Endothelial cell of umbilical vein (primary cell): Measurements from ENCODE around the gene LONP2. TPM values are rescaled to one million over a fixed set of nuclear protein-coding genes. Genes with fewer than 3 reads are reported as not detected.
A peak's percentile ranks its signal among the peaks of the same experiment; 100 is the strongest.

Experiments
- BruUV-seq: library from RNA; stranded (reverse); fragments of 400-500 nt; replicated peaks from 2 replicates; lab custom pipeline; 2021; lab: Mats Ljungman, UMichigan
- CTCF ChIA-PET: fragments of 300-600, 350-600 bp; sonication (Branson Sonifier 250); formaldehyde crosslinking; loops from one replicate; lab custom pipeline; 2021; ENCODE audit warnings: antibody characterized with exemption, inconsistent platforms; lab: Charles Lee
- POLR2A ChIA-PET: fragments of 300-600, 350-600 bp; sonication (Branson Sonifier 250); formaldehyde crosslinking; loops from one replicate; lab custom pipeline; 2021; ENCODE audit warnings: antibody characterized with exemption, inconsistent platforms; lab: Charles Lee
- DNase-seq: peaks from one replicate; pipeline ENCODE4 v3.0.0-alpha.2; 2011; ENCODE audit warnings: low read depth, low spot score
- FAIRE-seq: peaks from 2 replicates; lab custom pipeline; 2011; peaks lifted over from hg19 to GRCh38; lab: Jason Lieb, UNC
- H2AFZ ChIP-seq: 2 replicates; pipeline ENCODE4 v1.6.0; 2012; ENCODE audit warnings: low read depth, low read length, control low read depth, inconsistent platforms
- H3K27ac ChIP-seq: 2 replicates; pipeline ENCODE4 v1.5.1; 2011; ENCODE audit warnings: low read depth, mild to moderate bottlenecking, control low read depth, low read length, moderate library complexity; ENCODE audit not compliant: insufficient read depth
- H3K27me3 ChIP-seq, 2 experiments: 2 replicates each; pipeline versions ENCODE4 v1.6.0 to v1.6.1; 2011; ENCODE audit warnings: low read length in 2 of 2, mixed read lengths in 1 of 2; ENCODE audit not compliant: control insufficient read depth in 2 of 2, insufficient read depth in 2 of 2
- H3K36me3 ChIP-seq, 2 experiments: 2 replicates in 1 of 2; 3 replicates in 1 of 2; pipeline ENCODE4 v1.5.1; 2011; ENCODE audit warnings: low read length in 2 of 2, mild to moderate bottlenecking in 1 of 2, moderate library complexity in 1 of 2; ENCODE audit not compliant: control insufficient read depth in 2 of 2, insufficient read depth in 2 of 2; ENCODE audit errors: extremely low read depth in 1 of 2
- H3K4me1 ChIP-seq: 3 replicates; pipeline ENCODE4 v1.5.1; 2011; ENCODE audit warnings: mild to moderate bottlenecking, low read length; ENCODE audit not compliant: control insufficient read depth, insufficient read depth; ENCODE audit errors: extremely low read depth
- H3K4me2 ChIP-seq: 2 replicates; pipeline ENCODE4 v1.6.1; 2011; ENCODE audit warnings: low read length, control low read depth, mixed read lengths; ENCODE audit not compliant: insufficient read depth
- H3K4me3 ChIP-seq, 3 experiments: fragments of 200-600 bp in 1 of 3; sonication (generic), shearing (Covaris generic) in 1 of 3; replicated peaks in 1 of 3; 2 replicates each; pipeline ENCODE4 v1.5.1; 2011 to 2016; ENCODE audit warnings: control low read depth in 3 of 3, low read length in 3 of 3, mild to moderate bottlenecking in 2 of 3, inconsistent platforms in 1 of 3, low read depth in 1 of 3, moderate library complexity in 1 of 3; ENCODE audit not compliant: insufficient read depth in 1 of 3
- H3K79me2 ChIP-seq: 2 replicates; pipeline ENCODE4 v1.6.0; 2012; ENCODE audit warnings: low read length, inconsistent platforms; ENCODE audit not compliant: control insufficient read depth, insufficient read depth
- H3K9ac ChIP-seq: replicated peaks from 2 replicates; pipeline ENCODE3; 2011; ENCODE audit warnings: low read length, control low read depth; ENCODE audit not compliant: insufficient read depth; ENCODE audit errors: extremely low read depth
- H3K9me1 ChIP-seq: replicated peaks from 3 replicates; pipeline ENCODE4 v1.6.0; 2011; ENCODE audit warnings: mild to moderate bottlenecking, low read length; ENCODE audit not compliant: control insufficient read depth, insufficient read depth; ENCODE audit errors: extremely low read depth
- H3K9me3 ChIP-seq: replicated peaks from 2 replicates; pipeline ENCODE4 v1.5.1; 2012; ENCODE audit warnings: low read length, inconsistent platforms; ENCODE audit not compliant: control insufficient read depth, insufficient read depth
- H4K20me1 ChIP-seq: replicated peaks from 2 replicates; pipeline ENCODE3; 2011; ENCODE audit warnings: mild to moderate bottlenecking, low read length; ENCODE audit not compliant: control insufficient read depth, insufficient read depth; ENCODE audit errors: extremely low read depth
- FOS ChIP-seq: IDR thresholded peaks from 2 replicates; pipeline ENCODE4 v1.6.1; 2011; ENCODE audit warnings: mild to moderate bottlenecking, low read length, moderate library complexity, borderline replicate concordance; ENCODE audit not compliant: insufficient read depth
- MYC ChIP-seq: IDR thresholded peaks from one replicate; pipeline ENCODE4 v1.6.1; 2011; ENCODE audit warnings: mild to moderate bottlenecking, low read depth, low read length
- POLR2A ChIP-seq: IDR thresholded peaks from 2 replicates; pipeline ENCODE4 v1.6.1; 2012; ENCODE audit warnings: low read depth, mild to moderate bottlenecking, control low read depth, low read length
- POLR2AphosphoS5 ChIP-seq: IDR thresholded peaks from 2 replicates; pipeline ENCODE4 v1.6.1; 2012; ENCODE audit warnings: low read depth, mild to moderate bottlenecking, control low read depth, low read length, moderate library complexity; ENCODE audit not compliant: insufficient read depth
- dilution Hi-C: fragments of 300-500 bp; cut with MboI; formaldehyde crosslinking; loops from one replicate; pipeline ENCODE4 v1.15.0; 2019; ENCODE audit warnings: low sequenced_read_pairs; ENCODE audit not compliant: extremely low pct_ligation_motif_present
- intact Hi-C: fragments of 100-400 bp; cut with micrococcal nuclease; formaldehyde crosslinking; loops from one replicate; pipeline ENCODE4 v1.10.0; 2022
- polyA plus RNA-seq, 4 experiments: library from polyadenylated mRNA; depleted of rRNA in 3 of 4; stranded (reverse) in 3 of 4; unstranded in 1 of 4; fragments of >200 nt; gene quantifications; 2 replicates each; pipeline versions ENCODE4 v1.2.1 to v1.2.3, GENCODE V29; 2011 to 2012; ENCODE audit warnings: missing spikeins in 1 of 4
- total RNA-seq: library from RNA; stranded (reverse); gene quantifications from 2 replicates; pipeline ENCODE4 v1.2.3, GENCODE V29; 2021
- TF ChIP-seq, protein P1 (sequence below): IDR thresholded peaks from 2 replicates; pipeline ENCODE4 v1.6.1; 2011; ENCODE audit not compliant: insufficient read depth, insufficient read length

The LONP2 gene
- total and polyA plus RNA-seq, 2 donors (not counting 3 experiments of a cell fraction or from before 2014, with no cell fraction given), result 13.5 to 38.4 TPM

DNA sequence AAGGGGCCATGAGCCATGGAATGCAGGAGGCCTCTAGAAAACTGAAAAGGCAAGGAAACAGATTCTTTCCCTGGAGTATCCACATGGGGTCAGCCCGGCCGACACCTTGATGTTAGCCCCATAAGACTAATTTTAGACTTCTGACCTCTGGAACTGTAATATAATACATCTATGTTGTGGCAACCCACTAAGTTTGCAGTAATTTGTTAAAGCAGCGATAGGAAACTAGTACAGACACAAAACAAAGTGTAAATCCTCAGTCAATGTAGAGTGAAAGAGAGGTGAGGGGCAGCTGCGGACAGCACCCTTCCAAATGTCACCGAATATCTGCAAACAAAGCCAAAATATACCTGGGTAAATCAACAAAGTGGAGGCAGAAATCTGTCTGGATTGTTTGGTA, 148.3 kb downstream of the LONP2 start:
- no TSS peak for BruUV-seq
- Histone ChIP-seq H3K27me3 (peaks cover 0 to 2% of the 10 kb centered on the region in 2 experiments), H2AFZ (no peak overlapping the region), H3K27ac (no peak overlapping the region), H3K9me1 (no peaks in the 10 kb centered on the region), H3K4me1 (no peaks in the 10 kb centered on the region), H3K9me3 (no peaks in the 10 kb centered on the region), H3K4me3 (no peak overlapping the region), H3K9ac (no peak overlapping the region), H3K79me2 (no peaks in the 10 kb centered on the region), H3K36me3 (no peaks in the 10 kb centered on the region), H4K20me1 (no peaks in the 10 kb centered on the region), H3K4me2 (no peak overlapping the region)
- TF ChIP-seq POLR2A (no peak), MYC (no peak), POLR2AphosphoS5 (no peak)
- TF ChIP-seq, protein P1, sequence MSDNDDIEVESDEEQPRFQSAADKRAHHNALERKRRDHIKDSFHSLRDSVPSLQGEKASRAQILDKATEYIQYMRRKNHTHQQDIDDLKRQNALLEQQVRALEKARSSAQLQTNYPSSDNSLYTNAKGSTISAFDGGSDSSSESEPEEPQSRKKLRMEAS, result no peak
- CTCF ChIA-PET, result no interaction called here
- intact Hi-C loops, result no loop called here
- DNase-seq, result no peak
- dilution Hi-C loops, result no loop called here
- peak; percentile 26 for FAIRE-seq
- POLR2A ChIA-PET, result no interaction called here

DNA sequence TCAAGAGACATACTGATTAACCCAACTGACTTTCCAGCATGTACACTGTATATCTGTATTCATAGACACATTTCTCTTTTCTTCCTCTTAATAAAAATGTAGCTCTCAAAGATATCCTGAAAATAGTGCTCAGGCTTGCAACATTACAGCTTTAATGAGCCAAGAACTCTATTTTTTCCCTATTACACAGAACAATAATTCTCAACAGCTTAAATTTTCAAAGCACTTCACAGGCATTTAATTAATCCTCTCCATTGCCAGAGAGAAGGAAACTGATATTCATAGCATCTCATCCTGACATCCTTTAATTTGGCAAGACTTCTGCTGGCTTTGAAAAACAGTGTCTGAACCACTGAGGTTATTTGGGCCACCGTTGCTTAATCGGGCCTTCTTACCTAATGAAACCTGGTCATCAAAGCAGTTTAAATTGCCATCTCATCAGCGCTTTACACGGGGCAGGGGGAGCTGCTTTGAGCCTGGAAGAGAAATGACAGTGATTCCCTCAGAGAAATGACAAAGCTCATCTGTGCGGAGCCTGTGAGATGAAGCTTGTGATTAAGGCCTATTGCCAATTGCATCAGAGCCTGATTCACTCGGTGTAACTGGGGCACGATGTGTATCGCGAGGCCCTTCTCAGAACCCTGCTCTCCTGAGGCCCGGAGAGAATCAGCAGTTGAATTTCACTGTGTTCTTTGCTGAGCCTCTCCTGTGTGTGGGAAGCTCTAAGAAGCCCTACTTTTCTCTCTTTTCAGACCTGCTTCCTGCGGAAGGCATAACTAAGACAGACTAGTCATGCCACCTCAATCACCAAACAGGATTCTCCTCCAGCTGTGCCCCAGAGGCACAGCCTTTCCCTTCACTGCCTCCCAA, 149.6 kb downstream of the LONP2 start:
- H3K4me1 ChIP-seq, result no peaks in the 10 kb centered on the region
- H3K9me3 ChIP-seq, result no peaks in the 10 kb centered on the region
- CTCF ChIA-PET, result interaction anchor here (0.8 kb wide), 1 partner anchor 229 kb away, joined by 3 read pairs; no protein-coding TSS in a partner anchor

More for the DNA sequence above, 149.6 kb downstream of the LONP2 start:
- H3K4me3 ChIP-seq, result no peak overlapping the region
- intact Hi-C loops, result no loop called here
- DNase-seq (no peak), FAIRE-seq (no peak)
- POLR2A ChIA-PET, result no interaction called here
- no peaks in the 10 kb centered on the region for H3K9me1 ChIP-seq
- dilution Hi-C loops, result no loop called here
- H3K27ac ChIP-seq, result no peak overlapping the region
- no peaks in the 10 kb centered on the region for H3K36me3 ChIP-seq
- H3K9ac ChIP-seq, result no peak overlapping the region
- H3K79me2 ChIP-seq, result no peaks in the 10 kb centered on the region
- TF ChIP-seq FOS, result no peak
- peaks cover 0 to 2% of the 10 kb centered on the region in 2 experiments for H3K27me3 ChIP-seq
- H4K20me1 ChIP-seq, result no peaks in the 10 kb centered on the region
- no peak overlapping the region for H2AFZ ChIP-seq
- H3K4me2 ChIP-seq, result no peak overlapping the region
- no TSS peak for BruUV-seq
